PFSK-1 (cell line): Measurements from ENCODE around the gene PHYHIPL.

ENCODE experiments used
- FOXP2 ChIP-seq: optimal IDR thresholded peaks from 2 replicates; pipeline ENCODE3; 2011; ENCODE audit warnings: borderline replicate concordance, control low read depth, inconsistent platforms; ENCODE audit not compliant: insufficient read depth; ENCODE audit errors: extremely low read length, extremely low read depth
- POLR2AphosphoS5 ChIP-seq: IDR thresholded peaks from 2 replicates; pipeline ENCODE4 v1.6.1; 2012; ENCODE audit warnings: low read depth, mild to moderate bottlenecking, control low read depth, low read length, moderate library complexity
- SIN3A ChIP-seq: IDR thresholded peaks from 2 replicates; pipeline ENCODE4 v1.6.1; 2012; ENCODE audit warnings: mild to moderate bottlenecking, low read length, moderate library complexity, borderline replicate concordance; ENCODE audit not compliant: insufficient read depth
- TAF1 ChIP-seq: IDR thresholded peaks from 2 replicates; pipeline ENCODE4 v1.6.1; 2012; ENCODE audit warnings: low read length, control low read depth, borderline replicate concordance; ENCODE audit not compliant: insufficient read depth
- TF ChIP-seq, protein P1 (sequence below), 2 experiments: IDR thresholded peaks; 2 replicates each; pipeline versions ENCODE4 v1.6.1 to v1.8.0; 2011 to 2012; ENCODE audit warnings: low read depth in 2 of 2, low read length in 2 of 2, control low read depth in 1 of 2, inconsistent platforms in 1 of 2, mild to moderate bottlenecking in 1 of 2, moderate library complexity in 1 of 2; ENCODE audit not compliant: insufficient read depth in 1 of 2

Gene PHYHIPL

DNA sequence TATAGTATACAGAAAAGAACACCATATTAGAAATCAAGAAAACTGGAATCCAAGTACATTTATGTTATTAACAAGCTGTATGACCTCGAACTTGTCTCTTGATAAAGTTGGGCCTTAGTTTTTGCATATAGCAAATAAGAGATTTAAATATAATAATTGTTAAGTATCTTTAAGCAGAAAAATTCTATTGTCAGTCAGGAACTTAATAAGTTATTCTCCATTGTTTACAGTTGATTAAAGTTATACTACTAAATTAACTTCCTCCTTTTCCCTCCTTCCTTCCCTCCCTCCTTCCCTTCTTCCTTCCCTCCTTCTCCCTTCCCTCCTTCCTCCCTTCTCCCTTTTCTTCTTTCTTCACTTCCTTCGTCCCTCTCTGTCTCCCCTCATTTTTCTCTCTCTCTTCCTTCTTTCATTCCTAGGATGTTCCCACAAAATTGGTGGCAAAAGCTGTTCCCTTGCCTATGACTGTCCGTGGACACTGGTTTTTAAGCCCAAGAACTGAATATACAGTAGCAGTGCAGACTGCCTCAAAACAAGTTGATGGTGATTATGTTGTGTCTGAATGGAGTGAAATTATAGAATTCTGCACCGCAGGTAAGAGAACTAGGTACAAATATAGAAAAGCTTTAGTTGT, 59.7 kb downstream of the PHYHIPL start:
- no peak for TF ChIP-seq TAF1
- TF ChIP-seq, protein P1, sequence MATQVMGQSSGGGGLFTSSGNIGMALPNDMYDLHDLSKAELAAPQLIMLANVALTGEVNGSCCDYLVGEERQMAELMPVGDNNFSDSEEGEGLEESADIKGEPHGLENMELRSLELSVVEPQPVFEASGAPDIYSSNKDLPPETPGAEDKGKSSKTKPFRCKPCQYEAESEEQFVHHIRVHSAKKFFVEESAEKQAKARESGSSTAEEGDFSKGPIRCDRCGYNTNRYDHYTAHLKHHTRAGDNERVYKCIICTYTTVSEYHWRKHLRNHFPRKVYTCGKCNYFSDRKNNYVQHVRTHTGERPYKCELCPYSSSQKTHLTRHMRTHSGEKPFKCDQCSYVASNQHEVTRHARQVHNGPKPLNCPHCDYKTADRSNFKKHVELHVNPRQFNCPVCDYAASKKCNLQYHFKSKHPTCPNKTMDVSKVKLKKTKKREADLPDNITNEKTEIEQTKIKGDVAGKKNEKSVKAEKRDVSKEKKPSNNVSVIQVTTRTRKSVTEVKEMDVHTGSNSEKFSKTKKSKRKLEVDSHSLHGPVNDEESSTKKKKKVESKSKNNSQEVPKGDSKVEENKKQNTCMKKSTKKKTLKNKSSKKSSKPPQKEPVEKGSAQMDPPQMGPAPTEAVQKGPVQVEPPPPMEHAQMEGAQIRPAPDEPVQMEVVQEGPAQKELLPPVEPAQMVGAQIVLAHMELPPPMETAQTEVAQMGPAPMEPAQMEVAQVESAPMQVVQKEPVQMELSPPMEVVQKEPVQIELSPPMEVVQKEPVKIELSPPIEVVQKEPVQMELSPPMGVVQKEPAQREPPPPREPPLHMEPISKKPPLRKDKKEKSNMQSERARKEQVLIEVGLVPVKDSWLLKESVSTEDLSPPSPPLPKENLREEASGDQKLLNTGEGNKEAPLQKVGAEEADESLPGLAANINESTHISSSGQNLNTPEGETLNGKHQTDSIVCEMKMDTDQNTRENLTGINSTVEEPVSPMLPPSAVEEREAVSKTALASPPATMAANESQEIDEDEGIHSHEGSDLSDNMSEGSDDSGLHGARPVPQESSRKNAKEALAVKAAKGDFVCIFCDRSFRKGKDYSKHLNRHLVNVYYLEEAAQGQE (IDR thresholded peaks at IDR 0.05; ENCODE audit: insufficient read depth in 1 of 2, low read depth in 2 of 2, low read length in 2 of 2), result no peak
- TF ChIP-seq POLR2AphosphoS5, result no peak
- TF ChIP-seq SIN3A, result no peak
- TF ChIP-seq FOXP2, result no peak

DNA sequence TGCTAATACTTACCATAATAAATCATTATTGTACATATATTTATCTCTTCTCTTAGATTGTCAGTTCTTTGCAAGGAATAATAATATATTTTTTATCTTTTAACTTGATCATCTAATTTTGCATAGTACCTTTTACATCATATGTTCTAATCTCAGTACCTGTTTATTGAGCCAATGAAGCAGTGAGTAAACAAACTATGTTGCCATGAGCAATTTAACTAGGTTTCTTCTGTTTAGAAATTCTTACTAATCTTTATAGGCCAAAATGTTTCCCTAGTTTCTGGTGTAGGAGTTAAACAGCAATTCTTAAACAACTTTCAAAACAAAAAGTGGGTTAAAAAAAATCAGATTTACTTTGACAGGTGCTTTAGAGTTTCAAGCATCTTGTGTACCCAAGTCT, 61.3 kb downstream of the PHYHIPL start:
- TF ChIP-seq FOXP2 (no peak), TAF1 (no peak), POLR2AphosphoS5 (no peak), SIN3A (no peak)
- TF ChIP-seq, protein P1 (IDR thresholded peaks at IDR 0.05; ENCODE audit: insufficient read depth in 1 of 2, low read depth in 2 of 2, low read length in 2 of 2), result no peak

DNA sequence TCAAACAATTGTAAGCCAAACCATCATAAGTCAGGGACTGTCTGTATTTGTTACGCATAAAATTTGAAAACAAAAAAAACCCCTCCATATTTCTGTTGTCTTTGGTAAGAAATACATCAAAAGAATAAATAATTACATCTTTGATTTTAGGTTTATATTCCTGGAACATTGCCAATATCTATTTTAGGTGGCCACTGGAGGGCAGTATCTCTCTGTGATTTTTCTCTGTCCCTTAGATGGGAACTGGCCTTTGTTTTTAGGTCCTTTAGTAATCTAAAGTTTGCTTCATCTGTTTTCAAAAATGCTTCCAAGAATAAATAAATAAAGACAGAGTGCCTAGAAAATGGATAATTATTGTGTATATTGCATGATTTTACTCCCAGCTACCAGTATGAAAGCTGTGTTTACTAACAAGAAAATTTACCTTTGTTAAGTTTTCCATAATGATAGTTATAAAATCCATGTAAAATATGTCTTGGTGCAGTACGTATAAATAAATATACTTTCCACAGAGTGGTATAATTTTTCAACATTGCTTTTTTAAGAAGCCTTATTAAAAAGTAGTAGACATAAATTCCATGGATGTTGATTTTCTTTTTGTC, 64.2 kb downstream of the PHYHIPL start:
- TF ChIP-seq SIN3A (no peak), TAF1 (no peak), FOXP2 (no peak), POLR2AphosphoS5 (no peak)

DNA sequence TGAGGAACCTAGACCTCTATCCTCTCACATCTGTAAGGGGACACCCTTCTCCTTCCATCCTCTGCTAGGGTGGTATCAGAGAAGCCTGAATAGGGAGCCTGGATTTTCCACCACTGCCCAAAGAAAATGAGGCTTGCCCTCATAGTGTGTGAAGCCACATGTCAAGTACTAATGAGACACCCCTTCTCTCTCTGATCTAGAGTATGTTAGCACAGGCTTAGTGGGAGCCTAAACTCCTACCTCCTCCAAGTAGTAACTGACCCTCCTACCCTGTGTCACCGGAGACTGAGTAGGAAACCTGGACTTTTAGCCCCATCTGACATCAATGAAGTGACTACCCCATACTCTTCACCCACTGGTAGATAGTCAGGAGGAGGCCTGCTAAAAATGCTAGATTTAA, 65.6 kb downstream of the PHYHIPL start:
- TF ChIP-seq FOXP2, result no peak
- no peak for TF ChIP-seq SIN3A
- TF ChIP-seq POLR2AphosphoS5, result no peak
- TF ChIP-seq, protein P1 (IDR thresholded peaks at IDR 0.05; ENCODE audit: insufficient read depth in 1 of 2, low read depth in 2 of 2, low read length in 2 of 2), result no peak
- no peak for TF ChIP-seq TAF1

DNA sequence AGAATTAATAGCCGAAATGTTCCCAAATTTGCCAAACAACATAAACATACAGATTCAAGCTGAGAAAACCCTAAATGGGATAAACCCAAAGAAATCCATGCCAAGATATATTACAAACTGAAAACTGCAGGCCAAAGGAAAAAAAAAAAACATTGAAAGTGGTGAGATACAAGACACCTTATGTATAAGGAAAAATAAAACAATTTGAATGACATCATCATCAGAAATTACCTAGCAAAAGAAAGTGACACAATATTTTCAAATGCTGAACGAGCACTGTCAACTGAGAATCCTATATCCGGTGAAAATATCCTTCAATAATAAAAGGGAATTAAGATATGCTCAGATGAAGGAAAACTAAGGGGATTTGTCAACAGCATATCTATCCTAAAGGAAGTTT, 66.5 kb downstream of the PHYHIPL start:
- TF ChIP-seq TAF1 (no peak), SIN3A (no peak), POLR2AphosphoS5 (no peak), FOXP2 (no peak)
- TF ChIP-seq, protein P1 (IDR thresholded peaks at IDR 0.05; ENCODE audit: insufficient read depth in 1 of 2, low read depth in 2 of 2, low read length in 2 of 2), result no peak
